Mesendoderm (in vitro differentiated cells): ENCODE results near the gene PHYKPL.

Experiments used
- DNase-seq: peaks from one replicate; pipeline ENCODE4 v3.0.0; 2013
- H2AK5ac ChIP-seq: 2 replicates; pipeline ENCODE4 v1.6.1; 2013; ENCODE audit warnings: low read length, inconsistent platforms
- H2BK120ac ChIP-seq: 2 replicates; pipeline ENCODE4 v1.6.1; 2013; ENCODE audit warnings: low read depth, mild to moderate bottlenecking, low read length, moderate library complexity, mixed read lengths
- H2BK15ac ChIP-seq: replicated peaks from 2 replicates; pipeline ENCODE4 v1.6.1; 2013; ENCODE audit warnings: low read depth, mild to moderate bottlenecking, moderate library complexity
- H2BK5ac ChIP-seq: 2 replicates; pipeline ENCODE4 v1.6.1; 2013; ENCODE audit warnings: low read length, inconsistent platforms
- H3K18ac ChIP-seq: 2 replicates; pipeline ENCODE4 v1.6.1; 2013; ENCODE audit warnings: mild to moderate bottlenecking, low read length, mixed read lengths
- H3K23ac ChIP-seq: one replicate; pipeline ENCODE4 v1.6.1; 2013; ENCODE audit warnings: low read length
- H3K27ac ChIP-seq: 2 replicates; pipeline ENCODE4 v1.5.1; 2013; ENCODE audit warnings: low read depth, mild to moderate bottlenecking, inconsistent platforms, low read length, moderate library complexity
- H3K27me3 ChIP-seq: 2 replicates; pipeline ENCODE4 v1.6.1; 2013; ENCODE audit warnings: low read length, control low read depth, mild to moderate bottlenecking, inconsistent platforms; ENCODE audit not compliant: insufficient read depth, poor library complexity
- H3K36me3 ChIP-seq: 2 replicates; pipeline ENCODE4 v1.6.1; 2013; ENCODE audit warnings: low read length, inconsistent platforms; ENCODE audit not compliant: control insufficient read depth, insufficient read depth
- H3K4ac ChIP-seq: one replicate; pipeline ENCODE4 v1.6.1; 2013; ENCODE audit warnings: low read depth, mild to moderate bottlenecking, low read length, moderate library complexity
- H3K4me1 ChIP-seq: 2 replicates; pipeline ENCODE4 v1.6.1; 2013; ENCODE audit warnings: low read depth, low read length, inconsistent platforms; ENCODE audit not compliant: control insufficient read depth
- H3K4me2 ChIP-seq: 2 replicates; pipeline ENCODE4 v1.6.1; 2013; ENCODE audit warnings: low read length
- H3K4me3 ChIP-seq: 2 replicates; pipeline ENCODE4 v1.5.1; 2013; ENCODE audit warnings: mild to moderate bottlenecking, low read length
- H3K56ac ChIP-seq: one replicate; pipeline ENCODE4 v1.6.1; 2013; ENCODE audit warnings: low read length
- H3K79me1 ChIP-seq: 2 replicates; pipeline ENCODE4 v1.6.1; 2013; ENCODE audit warnings: low read length, inconsistent platforms
- H3K79me2 ChIP-seq: 2 replicates; pipeline ENCODE4 v1.6.1; 2013; ENCODE audit warnings: mild to moderate bottlenecking, low read length; ENCODE audit not compliant: control insufficient read depth, insufficient read depth
- H3K9ac ChIP-seq: 2 replicates; pipeline ENCODE4 v1.6.1; 2013; ENCODE audit warnings: low read length, inconsistent platforms
- H4K5ac ChIP-seq: one replicate; pipeline ENCODE4 v1.6.1; 2013; ENCODE audit warnings: low read length
- H4K8ac ChIP-seq: one replicate; pipeline ENCODE4 v1.6.1; 2013; ENCODE audit warnings: low read depth, mild to moderate bottlenecking, control low read depth, low read length, moderate library complexity
- WGBS: extraction: QIAGEN DNeasy Blood & Tissue Kit; methylation state at CpG from one replicate; pipeline ENCODE4 v1.1.7; 2013; ENCODE audit warnings: low lambda C conversion rate, missing lambda C conversion rate; ENCODE audit not compliant: insufficient coverage; ENCODE audit errors: extremely low coverage; 5-methylcytosine and 5-hydroxymethylcytosine counted together

The PHYKPL gene

DNA sequence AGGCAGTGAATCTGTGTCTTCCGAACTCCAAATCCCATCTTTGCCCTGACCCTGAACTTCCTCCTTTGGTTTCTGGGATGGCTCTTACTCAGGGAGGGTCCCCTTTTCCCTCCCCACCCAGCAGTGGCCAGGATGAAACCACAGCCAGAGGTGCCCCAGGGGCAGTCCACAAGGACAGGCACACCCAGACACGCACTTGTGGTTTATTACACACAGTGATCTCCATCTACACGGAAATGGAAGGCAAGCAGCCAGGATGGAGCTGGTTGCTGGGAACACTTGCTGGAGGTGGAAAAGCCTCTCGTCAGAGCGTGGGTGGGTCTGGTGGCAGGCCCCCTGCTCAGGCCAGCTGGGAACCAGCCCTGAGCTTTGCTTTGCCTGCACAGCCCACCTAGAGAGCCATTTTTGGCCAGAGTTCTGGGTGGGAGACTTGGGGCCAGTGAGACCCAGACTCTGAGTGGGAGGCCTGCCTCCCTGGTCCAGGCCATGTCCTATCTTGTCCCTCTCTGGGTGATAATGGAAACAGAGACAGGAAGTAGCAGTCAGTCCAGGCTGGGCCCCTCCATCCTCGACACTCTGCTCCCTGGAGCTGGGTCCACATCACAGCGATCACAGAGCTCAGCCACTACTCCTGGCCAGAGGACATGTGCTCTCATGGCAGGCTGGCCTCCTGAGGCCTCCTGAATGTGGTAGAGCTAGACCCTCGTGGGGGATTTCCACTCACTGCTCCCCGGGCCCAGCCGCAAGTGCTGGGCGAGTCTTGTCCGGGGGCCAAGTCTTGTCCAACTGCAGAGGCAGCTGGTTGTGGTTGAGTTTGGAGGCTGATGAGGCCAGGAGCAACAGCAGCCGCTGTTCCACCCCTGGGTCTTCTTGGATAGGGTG is 5.1 kb upstream of the PHYKPL start:
- Histone ChIP-seq H3K9ac (no peak overlapping the region), H4K8ac (no peak overlapping the region), H3K18ac (no peak overlapping the region), H3K27me3 (no peaks in the 10 kb centered on the region), H2BK15ac (no peak overlapping the region), H3K4me3 (no peak overlapping the region), H3K4me1 (peaks cover 2% of the 10 kb centered on the region), H3K4ac (no peak overlapping the region), H3K4me2 (no peak overlapping the region), H2AK5ac (no peak overlapping the region), H4K5ac (no peak overlapping the region), H3K79me1 (no peaks in the 10 kb centered on the region), H3K79me2 (no peaks in the 10 kb centered on the region), H3K36me3 (no peaks in the 10 kb centered on the region), H2BK5ac (no peak overlapping the region), H3K56ac (no peak overlapping the region), H2BK120ac (no peak overlapping the region), H3K27ac (no peak overlapping the region), H3K23ac (no peak overlapping the region)
- DNase-seq, result no peak
- WGBS, result no CpG with 5 or more reads among the region's 13 CpGs

DNA sequence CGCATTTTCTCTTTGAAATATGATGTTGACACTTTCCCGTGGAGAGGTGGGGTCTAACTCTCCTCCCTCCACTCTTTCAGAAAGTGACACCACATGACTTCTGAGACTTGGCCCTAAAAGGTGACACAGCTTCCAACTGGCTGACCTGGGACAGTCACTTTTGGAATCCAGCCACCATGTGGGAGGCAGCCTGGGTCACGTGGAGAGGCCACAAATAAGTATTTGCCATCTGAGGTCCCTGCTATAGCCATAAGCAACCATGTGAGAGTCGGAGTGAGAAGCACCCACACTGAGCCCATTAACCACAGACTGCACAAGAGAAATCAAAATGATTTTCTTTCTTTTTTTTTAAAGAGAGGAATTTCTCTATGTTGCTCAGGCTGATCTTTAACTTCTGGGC is 4.1 kb upstream of the PHYKPL start:
- no CpG with 5 or more reads among the region's 4 CpGs for WGBS
- no peak overlapping the region for H3K56ac ChIP-seq

DNA sequence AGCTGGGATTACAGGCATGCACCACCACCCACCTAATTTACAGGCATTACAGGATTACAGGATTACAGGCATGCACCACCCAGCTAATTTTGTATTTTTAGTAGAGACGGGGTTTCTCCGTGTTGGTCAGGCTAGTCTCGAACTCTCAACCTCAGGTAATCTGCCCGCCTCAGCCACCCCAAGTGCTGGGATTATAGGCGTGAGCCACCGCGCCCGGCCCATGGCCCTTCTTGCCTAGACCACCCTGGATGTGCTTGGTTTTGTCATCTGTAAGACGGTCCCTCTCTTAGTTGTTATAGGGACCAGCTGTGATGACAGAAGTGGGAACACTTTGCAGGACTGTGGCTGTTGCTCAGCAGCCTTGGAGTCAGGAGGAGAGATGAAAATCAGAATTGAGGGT is 3.5 kb upstream of the PHYKPL start:
- no peak overlapping the region for H3K4ac ChIP-seq
- no peak overlapping the region for H3K27ac ChIP-seq
- no peak overlapping the region for H3K9ac ChIP-seq
- WGBS, result no CpG with 5 or more reads among the region's 9 CpGs
- H3K79me1 ChIP-seq, result peaks cover 7% of the 10 kb centered on the region
- H3K23ac ChIP-seq, result no peak overlapping the region
- no peak overlapping the region for H3K56ac ChIP-seq
- H3K18ac ChIP-seq, result no peak overlapping the region
- H3K79me2 ChIP-seq, result peaks cover 9% of the 10 kb centered on the region
- peaks cover 2% of the 10 kb centered on the region for H3K4me1 ChIP-seq
- H2AK5ac ChIP-seq, result no peak overlapping the region
- no peak overlapping the region for H3K4me2 ChIP-seq
- H4K8ac ChIP-seq, result no peak overlapping the region
- no peak overlapping the region for H2BK5ac ChIP-seq
- no peak overlapping the region for H4K5ac ChIP-seq
- H3K27me3 ChIP-seq, result no peaks in the 10 kb centered on the region
- no peak overlapping the region for H2BK120ac ChIP-seq
- H3K4me3 ChIP-seq, result no peak overlapping the region
- H2BK15ac ChIP-seq, result no peak overlapping the region
- H3K36me3 ChIP-seq, result no peaks in the 10 kb centered on the region
- DNase-seq, result no peak

More for the DNA sequence above, 4.1 kb upstream of the PHYKPL start:
- Histone ChIP-seq H3K18ac (no peak overlapping the region), H4K5ac (no peak overlapping the region), H3K79me1 (peaks cover 3% of the 10 kb centered on the region), H3K4me1 (peaks cover 2% of the 10 kb centered on the region), H3K27ac (no peak overlapping the region), H2BK120ac (no peak overlapping the region), H3K36me3 (no peaks in the 10 kb centered on the region), H2AK5ac (no peak overlapping the region), H3K27me3 (no peaks in the 10 kb centered on the region), H3K4ac (no peak overlapping the region), H3K23ac (no peak overlapping the region), H2BK5ac (no peak overlapping the region), H3K79me2 (peaks cover 4% of the 10 kb centered on the region), H2BK15ac (no peak overlapping the region), H3K4me2 (no peak overlapping the region), H3K4me3 (no peak overlapping the region), H4K8ac (no peak overlapping the region), H3K9ac (no peak overlapping the region)
- DNase-seq, result no peak

DNA sequence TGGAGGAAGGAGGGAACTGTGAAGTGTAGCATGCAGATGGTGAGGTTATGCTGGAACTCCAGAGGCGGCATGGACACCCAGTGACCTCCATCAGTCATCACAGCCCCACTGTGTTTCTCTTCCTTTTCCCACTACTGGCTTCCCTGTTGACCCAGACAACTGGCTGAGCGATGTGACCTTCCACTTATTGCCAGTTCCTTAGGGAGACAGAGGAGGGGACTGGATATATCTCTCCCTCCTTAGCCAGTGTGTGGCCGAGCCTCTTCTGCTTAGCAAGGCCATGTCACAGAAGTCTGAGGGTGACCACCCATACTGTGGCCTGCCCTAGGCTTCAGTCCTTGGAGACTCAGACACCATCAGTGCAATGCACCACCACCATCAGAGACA is 3.0 kb upstream of the PHYKPL start:
- H3K4me3 ChIP-seq, result no peak overlapping the region

DNA sequence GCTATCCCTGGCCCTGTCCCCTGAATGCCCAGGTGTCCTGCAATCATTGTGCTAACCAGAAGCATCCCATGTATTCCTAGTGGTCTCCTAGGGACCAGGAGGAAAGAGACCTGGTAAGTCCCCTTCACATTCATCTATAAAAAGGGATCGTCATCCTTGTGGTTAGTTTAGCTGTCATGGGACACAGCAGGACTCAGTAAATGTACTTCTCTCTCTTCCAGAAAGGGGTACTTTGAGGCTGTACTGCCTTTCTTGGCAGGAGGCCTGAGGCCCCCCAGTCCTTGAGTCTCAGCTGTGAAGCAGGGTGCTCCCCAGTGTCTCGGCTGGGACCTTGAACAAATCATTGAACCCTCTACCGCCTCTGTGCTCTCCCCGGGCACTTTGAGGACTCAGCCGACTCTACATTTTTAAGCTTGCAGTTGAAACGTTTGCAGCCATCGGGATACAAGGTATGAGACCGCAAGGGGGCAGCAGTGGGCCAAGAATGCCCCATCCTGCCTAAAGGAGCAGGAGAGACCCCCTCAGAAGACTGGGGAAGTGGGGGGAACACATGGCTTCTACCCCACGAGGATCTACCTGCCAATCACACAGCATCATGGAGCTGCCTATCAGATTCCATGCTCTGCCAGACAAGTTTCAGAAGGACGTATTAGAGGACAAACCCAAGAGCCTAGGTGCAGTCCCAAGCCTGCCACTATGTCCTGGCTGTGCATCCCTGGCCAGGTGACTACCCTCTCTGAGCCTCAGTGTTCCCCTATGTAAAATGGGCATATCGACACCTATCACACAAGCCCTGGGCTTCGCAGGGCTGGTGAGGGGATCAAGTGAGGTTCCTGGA is 2.4 kb upstream of the PHYKPL start:
- Histone ChIP-seq H2BK120ac (no peak overlapping the region), H3K56ac (peak overlapping the region; percentile 39), H2BK15ac (no peak overlapping the region), H4K8ac (no peak overlapping the region), H3K4ac (no peak overlapping the region), H3K27ac (no peak overlapping the region), H3K4me1 (peaks cover 2% of the 10 kb centered on the region), H3K18ac (no peak overlapping the region), H3K9ac (no peak overlapping the region), H3K79me2 (peaks cover 13% of the 10 kb centered on the region), H4K5ac (no peak overlapping the region), H3K4me3 (no peak overlapping the region), H2AK5ac (no peak overlapping the region), H2BK5ac (no peak overlapping the region), H3K23ac (no peak overlapping the region), H3K27me3 (no peaks in the 10 kb centered on the region), H3K36me3 (no peaks in the 10 kb centered on the region), H3K79me1 (peaks cover 14% of the 10 kb centered on the region), H3K4me2 (no peak overlapping the region)
- peak; percentile 89 for DNase-seq
- no CpG with 5 or more reads among the region's 12 CpGs for WGBS

More for the DNA sequence above, 3.0 kb upstream of the PHYKPL start:
- Histone ChIP-seq H3K79me2 (peaks cover 13% of the 10 kb centered on the region), H3K27ac (no peak overlapping the region), H2BK120ac (no peak overlapping the region), H3K79me1 (peaks cover 11% of the 10 kb centered on the region), H3K27me3 (no peaks in the 10 kb centered on the region), H3K9ac (no peak overlapping the region), H4K8ac (no peak overlapping the region), H2BK5ac (no peak overlapping the region), H3K23ac (no peak overlapping the region), H2AK5ac (no peak overlapping the region), H2BK15ac (no peak overlapping the region), H3K4me2 (no peak overlapping the region), H3K4me1 (peaks cover 2% of the 10 kb centered on the region), H3K56ac (no peak overlapping the region), H3K4ac (no peak overlapping the region), H3K18ac (no peak overlapping the region), H3K36me3 (no peaks in the 10 kb centered on the region), H4K5ac (no peak overlapping the region)
- DNase-seq, result no peak
- no CpG with 5 or more reads among the region's 3 CpGs for WGBS
